ENCODE data around the gene MED22.
"Not testable (repeated sequence)": the region's sequence is repeated elsewhere in the genome, so short reads cannot be mapped to it uniquely, and the experiment has no call there.

The MED22 gene

GRCh38 chr9:133304477-133305377 is 43.2 kb downstream of the MED22 start:
- DNase-seq (ENCODE audit: low spot score), result no peak

- DNase-seq (ENCODE audit: low spot score), result no peak
Measured at GRCh38 chr9:133304158-133304470, 43.8 kb downstream of the MED22 start.

- DNase-seq (ENCODE audit: low spot score), result no peak
Measured at GRCh38 chr9:133303266-133304157, 44.4 kb downstream of the MED22 start.

- no peak for DNase-seq (ENCODE audit: low spot score)
Measured at GRCh38 chr9:133301253-133302230, 46.4 kb downstream of the MED22 start.

- DNase-seq (ENCODE audit: low spot score), result not testable (repeated sequence)
Measured at GRCh38 chr9:133299996-133300395, 47.9 kb downstream of the MED22 start.

DNA sequence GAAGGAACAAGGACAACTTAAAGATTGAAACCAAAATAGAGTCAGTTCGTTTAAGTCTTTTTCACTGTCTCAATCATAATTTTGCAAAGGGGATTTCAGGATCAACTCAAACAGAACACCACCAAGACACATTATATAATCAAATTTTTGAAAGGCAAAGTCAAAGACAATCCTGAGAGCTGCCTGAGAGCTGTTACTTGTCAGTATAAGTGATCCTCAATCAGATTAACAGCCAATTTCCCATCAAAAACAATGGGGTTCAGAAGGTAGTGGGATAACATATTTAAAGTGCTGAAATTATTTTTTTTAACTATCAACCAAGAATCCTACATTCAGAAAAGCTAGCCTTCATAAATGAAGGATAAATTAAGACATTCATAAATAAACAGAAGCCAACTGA is 53.7 kb downstream of the MED22 start:
- no peak for DNase-seq (ENCODE audit: low spot score)

- DNase-seq (ENCODE audit: low spot score), result no peak
Measured at GRCh38 chr9:133290751-133291302, 57.1 kb downstream of the MED22 start.

Data from activated CD4-positive, alpha-beta T cell treated with anti-CD3 and anti-CD28 coated beads, Interleukin-2, Interleukin-4, amounts not matched to agents 100 ng/mL and 50 ng/mL, durations not matched to agents 16 hours and 8 hours (primary cell).